Activated T-cell treated with anti-CD3 and anti-CD28 coated beads, Interleukin-2, amount 50 U/mL, for 72 hours (primary cell): ENCODE results near the gene TLR8. TPM values are rescaled to one million over a fixed set of nuclear protein-coding genes. Genes with fewer than 3 reads are reported as not detected.

Experiments
- ATAC-seq, 2 donors: fragments of 150-1000 bp; cut with Tn5 transposase; replicated peaks in 1 of 2; 2 replicates each; pipeline ENCODE4 v1.10.0; 2021; ENCODE audit warnings: moderate library complexity in 2 of 2, mild to moderate bottlenecking in 1 of 2
- DNase-seq, 2 donors: peaks; one replicate each; pipeline ENCODE4 v3.0.0; 2021 to 2022; ENCODE audit warnings: mixed read lengths in 1 of 2
- H3K27ac Mint-ChIP-seq: one replicate; pipeline ENCODE4 v1.8.0; 2022; ENCODE audit warnings: mild to moderate bottlenecking, moderate library complexity, mixed read lengths
- H3K27me3 Mint-ChIP-seq: one replicate; pipeline ENCODE4 v1.8.0; 2022; ENCODE audit warnings: low read depth, mixed read lengths
- H3K36me3 Mint-ChIP-seq, 2 donors: one replicate each; pipeline ENCODE4 v1.8.0; 2022; ENCODE audit warnings: mixed read lengths in 2 of 2, mild to moderate bottlenecking in 1 of 2; ENCODE audit not compliant: insufficient read depth in 2 of 2
- H3K4me1 Mint-ChIP-seq: one replicate; pipeline ENCODE4 v1.8.0; 2022; ENCODE audit warnings: low read depth, mixed read lengths
- H3K4me3 Mint-ChIP-seq, 2 donors: one replicate each; pipeline ENCODE4 v1.8.0; 2022; ENCODE audit warnings: mild to moderate bottlenecking in 2 of 2, mixed read lengths in 2 of 2, moderate library complexity in 2 of 2
- H3K9me3 Mint-ChIP-seq, 2 donors: one replicate each; pipeline ENCODE4 v1.8.0; 2022; ENCODE audit warnings: mixed read lengths in 2 of 2
- total RNA-seq, 2 donors: library from RNA; stranded (reverse); gene quantifications; one replicate each; pipeline ENCODE4 v1.2.3, GENCODE V29; 2022

The TLR8 gene
- total RNA-seq, 2 donors from 2014 or later: not detected

DNA sequence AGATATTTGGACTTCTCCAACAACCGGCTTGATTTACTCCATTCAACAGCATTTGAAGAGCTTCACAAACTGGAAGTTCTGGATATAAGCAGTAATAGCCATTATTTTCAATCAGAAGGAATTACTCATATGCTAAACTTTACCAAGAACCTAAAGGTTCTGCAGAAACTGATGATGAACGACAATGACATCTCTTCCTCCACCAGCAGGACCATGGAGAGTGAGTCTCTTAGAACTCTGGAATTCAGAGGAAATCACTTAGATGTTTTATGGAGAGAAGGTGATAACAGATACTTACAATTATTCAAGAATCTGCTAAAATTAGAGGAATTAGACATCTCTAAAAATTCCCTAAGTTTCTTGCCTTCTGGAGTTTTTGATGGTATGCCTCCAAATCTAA lies 19.3 kb upstream of the TLR8 start:
- no peaks in the 10 kb centered on the region for H3K36me3 Mint-ChIP-seq
- peaks cover 38% of the 10 kb centered on the region for H3K27me3 Mint-ChIP-seq

DNA sequence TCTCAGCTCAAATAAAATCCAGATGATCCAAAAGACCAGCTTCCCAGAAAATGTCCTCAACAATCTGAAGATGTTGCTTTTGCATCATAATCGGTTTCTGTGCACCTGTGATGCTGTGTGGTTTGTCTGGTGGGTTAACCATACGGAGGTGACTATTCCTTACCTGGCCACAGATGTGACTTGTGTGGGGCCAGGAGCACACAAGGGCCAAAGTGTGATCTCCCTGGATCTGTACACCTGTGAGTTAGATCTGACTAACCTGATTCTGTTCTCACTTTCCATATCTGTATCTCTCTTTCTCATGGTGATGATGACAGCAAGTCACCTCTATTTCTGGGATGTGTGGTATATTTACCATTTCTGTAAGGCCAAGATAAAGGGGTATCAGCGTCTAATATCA lies 18.7 kb upstream of the TLR8 start:
- no peak overlapping the region for H3K4me3 Mint-ChIP-seq
- no peaks in the 10 kb centered on the region for H3K36me3 Mint-ChIP-seq
- DNase-seq (no peak), ATAC-seq (peak; percentile 18 to 35)
- no peak overlapping the region for H3K27ac Mint-ChIP-seq
- H3K4me1 Mint-ChIP-seq: peaks cover 31% of the 10 kb centered on the region
- no peaks in the 10 kb centered on the region for H3K9me3 Mint-ChIP-seq
- peaks cover 36% of the 10 kb centered on the region for H3K27me3 Mint-ChIP-seq

More for the DNA sequence above, 19.3 kb upstream of the TLR8 start:
- H3K27ac Mint-ChIP-seq: no peak overlapping the region
- DNase-seq: no peak
- H3K9me3 Mint-ChIP-seq: no peaks in the 10 kb centered on the region
- ATAC-seq: no peak
- H3K4me1 Mint-ChIP-seq: peaks cover 25% of the 10 kb centered on the region
- H3K4me3 Mint-ChIP-seq: no peak overlapping the region

DNA sequence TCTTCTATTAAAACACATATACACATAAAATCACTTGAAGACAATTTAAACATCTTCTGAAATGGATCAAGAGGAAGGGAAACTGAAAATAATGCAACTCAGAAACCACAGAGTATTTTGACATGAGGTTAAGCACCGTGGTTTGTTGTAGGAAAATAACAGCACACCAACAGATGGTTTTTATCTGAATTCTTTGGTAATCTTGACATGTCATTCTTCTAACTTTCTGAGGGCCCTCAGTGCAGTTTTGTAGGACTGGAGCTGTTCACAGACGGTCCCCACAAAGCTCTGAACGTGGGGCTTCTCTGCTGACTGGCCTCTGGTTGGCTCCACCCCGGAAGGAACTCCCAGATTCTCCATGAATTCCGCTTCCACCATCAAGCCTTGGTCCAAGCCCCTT lies 16.0 kb upstream of the TLR8 start:
- DNase-seq (no peak), ATAC-seq (peak; percentile 67 to 68)
- Mint-ChIP-seq H3K4me3 (peak overlapping the region; percentile 22 to 52), H3K27ac (peak overlapping the region; percentile 29), H3K9me3 (no peaks in the 10 kb centered on the region), H3K4me1 (peaks cover 31% of the 10 kb centered on the region), H3K36me3 (no peaks in the 10 kb centered on the region), H3K27me3 (peaks cover 32% of the 10 kb centered on the region)

DNA sequence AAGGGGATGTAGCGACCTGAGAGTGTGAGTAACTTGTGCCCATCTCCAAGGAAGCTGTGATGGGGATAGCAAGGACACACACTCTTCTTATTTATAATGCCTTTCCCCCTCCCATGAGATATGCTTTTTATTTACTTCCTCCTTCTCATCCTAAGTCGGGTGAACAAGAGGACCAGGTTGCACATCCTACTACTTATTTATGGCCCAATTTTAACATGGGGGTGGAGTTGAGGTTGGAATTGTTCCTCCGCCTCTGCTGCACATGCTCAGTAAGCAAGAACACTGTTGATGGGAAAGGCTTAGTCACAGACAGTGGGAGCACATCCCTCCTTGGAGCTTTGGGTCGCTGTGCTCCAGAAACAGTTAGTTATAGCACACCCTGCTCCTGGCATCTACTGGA lies 15.2 kb upstream of the TLR8 start:
- Mint-ChIP-seq H3K36me3 (no peaks in the 10 kb centered on the region), H3K4me1 (peaks cover 31% of the 10 kb centered on the region), H3K4me3 (no peak overlapping the region), H3K27ac (no peak overlapping the region), H3K9me3 (no peaks in the 10 kb centered on the region), H3K27me3 (peaks cover 25% of the 10 kb centered on the region)
- DNase-seq (no peak), ATAC-seq (no peak)

DNA sequence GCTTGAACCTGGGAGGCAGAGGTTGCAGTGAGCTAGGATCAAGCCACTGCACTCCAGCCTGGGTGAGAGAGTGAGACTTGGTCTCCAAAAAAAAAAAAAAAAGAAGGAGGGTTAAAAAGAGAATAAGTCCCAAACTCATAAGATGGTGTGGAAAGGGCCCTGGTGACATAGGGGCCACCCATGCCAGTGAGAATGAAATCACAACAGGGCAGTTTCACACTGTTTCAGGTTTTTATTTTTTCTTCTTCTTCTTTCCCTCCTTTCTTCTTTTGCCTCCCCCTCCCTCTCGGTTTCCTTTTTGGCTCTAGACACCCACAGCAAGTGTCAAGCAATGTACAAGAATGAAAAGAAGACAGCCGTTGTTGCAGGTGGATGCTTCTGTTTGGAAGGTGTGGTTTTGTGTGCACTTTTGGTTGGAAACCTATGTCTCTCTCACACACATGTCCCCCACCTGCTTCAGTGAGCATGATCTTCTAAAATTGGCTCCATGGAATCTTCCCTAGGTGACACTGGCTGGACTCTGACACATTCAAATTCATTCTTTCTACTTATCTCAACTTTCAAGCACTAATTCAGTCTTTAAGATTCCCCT lies 14.4 kb upstream of the TLR8 start:
- Mint-ChIP-seq H3K36me3 (no peaks in the 10 kb centered on the region), H3K4me3 (peak overlapping the region in 1 of 2 donors; percentile 4), H3K27ac (no peak overlapping the region), H3K27me3 (peaks cover 22% of the 10 kb centered on the region), H3K9me3 (no peaks in the 10 kb centered on the region), H3K4me1 (peaks cover 31% of the 10 kb centered on the region)
- ATAC-seq (peak; percentile 15 to 22), DNase-seq (no peak)

DNA sequence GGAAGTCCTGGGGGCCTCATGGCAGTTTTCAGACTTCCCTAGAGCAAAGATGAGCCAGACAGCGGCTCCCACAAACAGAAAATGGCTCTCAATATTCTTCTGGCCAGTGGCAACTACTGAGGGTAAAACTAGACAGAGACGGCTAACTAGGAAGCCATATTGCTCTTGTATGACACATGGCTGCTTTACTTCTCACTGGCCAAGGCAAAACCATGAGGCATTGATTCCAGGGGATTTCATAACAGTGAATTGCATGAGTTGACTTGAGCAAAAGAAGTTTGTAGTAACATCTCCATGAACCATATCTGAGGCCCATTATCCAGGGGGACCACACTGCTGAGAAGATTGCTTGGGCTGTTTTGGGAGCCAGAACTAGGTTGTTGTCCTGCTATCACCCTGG lies 13.7 kb upstream of the TLR8 start:
- peaks cover 32% of the 10 kb centered on the region for H3K4me1 Mint-ChIP-seq
- DNase-seq (no peak), ATAC-seq (no peak)
- H3K4me3 Mint-ChIP-seq: no peak overlapping the region
- no peak overlapping the region for H3K27ac Mint-ChIP-seq
- H3K36me3 Mint-ChIP-seq: no peaks in the 10 kb centered on the region
- H3K9me3 Mint-ChIP-seq: no peaks in the 10 kb centered on the region
- peaks cover 22% of the 10 kb centered on the region for H3K27me3 Mint-ChIP-seq

DNA sequence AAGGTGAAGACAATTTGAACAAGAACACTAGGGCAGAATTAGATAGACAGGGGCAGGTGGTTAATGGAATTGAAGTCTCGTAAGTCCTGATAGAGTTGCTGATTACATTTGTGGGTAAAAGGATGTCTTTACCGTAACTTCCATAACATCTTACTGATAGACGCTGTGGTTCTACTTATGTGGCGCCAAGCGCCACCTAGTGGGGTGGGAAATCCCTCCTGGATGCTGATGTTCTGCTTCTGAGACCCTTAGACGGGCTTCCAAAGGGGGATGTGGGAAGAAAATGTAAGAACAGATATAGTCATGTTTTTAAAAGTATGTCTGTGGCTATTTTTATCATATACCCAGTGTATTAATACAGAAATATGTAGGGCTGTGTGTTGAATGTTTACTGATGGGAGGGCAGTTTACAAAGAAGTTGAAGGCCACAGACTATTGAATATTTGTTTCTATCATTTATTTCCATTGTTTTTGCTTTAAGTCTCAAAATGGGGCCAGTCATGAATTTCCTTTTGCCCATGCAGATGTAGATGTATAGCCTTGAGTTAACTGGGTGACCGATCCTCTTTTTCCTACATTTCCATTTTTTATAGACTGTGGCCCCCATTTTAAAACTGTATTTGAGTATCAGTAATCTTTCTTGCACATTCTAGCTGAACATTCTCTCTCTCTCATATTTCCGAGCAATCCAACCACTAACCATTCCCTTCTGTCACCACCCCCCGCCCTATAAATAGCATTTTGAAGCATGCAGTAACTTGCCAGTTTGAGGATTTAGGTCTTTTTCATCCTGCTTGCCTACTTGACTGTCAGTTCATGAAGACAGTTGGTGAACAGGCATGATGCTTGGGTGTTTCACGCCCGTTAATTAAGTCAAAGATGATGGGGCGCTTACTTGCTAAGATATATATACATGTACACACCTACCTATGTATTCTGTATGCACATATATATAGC lies 12.1 kb upstream of the TLR8 start:
- H3K27me3 Mint-ChIP-seq: peaks cover 30% of the 10 kb centered on the region
- no peak overlapping the region for H3K4me3 Mint-ChIP-seq
- no peaks in the 10 kb centered on the region for H3K36me3 Mint-ChIP-seq
- no peaks in the 10 kb centered on the region for H3K9me3 Mint-ChIP-seq
- peak; percentile 51 to 53 for ATAC-seq
- peak; percentile 48 for DNase-seq
- peaks cover 38% of the 10 kb centered on the region for H3K4me1 Mint-ChIP-seq
- no peak overlapping the region for H3K27ac Mint-ChIP-seq

DNA sequence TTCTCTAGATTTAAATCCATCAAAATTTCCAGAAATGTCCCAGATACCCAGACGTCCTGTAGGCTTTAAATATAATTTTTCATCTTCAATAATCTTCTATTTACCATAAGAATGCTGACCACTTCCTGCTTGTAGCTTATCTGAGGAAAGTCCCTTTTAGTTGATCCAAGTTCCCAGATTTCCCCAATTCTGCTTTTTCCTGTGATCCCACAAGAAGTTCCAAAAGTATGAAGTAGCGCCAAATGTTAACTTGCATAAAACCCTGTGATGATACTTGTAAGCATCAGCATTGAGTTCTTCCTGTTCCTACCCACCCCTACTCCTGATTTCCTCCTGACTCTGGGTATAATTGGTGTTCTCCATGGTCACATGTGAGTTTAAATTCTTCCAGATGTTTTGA lies 10.6 kb upstream of the TLR8 start:
- Mint-ChIP-seq H3K27ac (no peak overlapping the region), H3K9me3 (no peaks in the 10 kb centered on the region), H3K27me3 (peaks cover 43% of the 10 kb centered on the region), H3K4me3 (no peak overlapping the region), H3K36me3 (no peaks in the 10 kb centered on the region), H3K4me1 (peaks cover 26% of the 10 kb centered on the region)
- ATAC-seq (no peak), DNase-seq (no peak)

DNA sequence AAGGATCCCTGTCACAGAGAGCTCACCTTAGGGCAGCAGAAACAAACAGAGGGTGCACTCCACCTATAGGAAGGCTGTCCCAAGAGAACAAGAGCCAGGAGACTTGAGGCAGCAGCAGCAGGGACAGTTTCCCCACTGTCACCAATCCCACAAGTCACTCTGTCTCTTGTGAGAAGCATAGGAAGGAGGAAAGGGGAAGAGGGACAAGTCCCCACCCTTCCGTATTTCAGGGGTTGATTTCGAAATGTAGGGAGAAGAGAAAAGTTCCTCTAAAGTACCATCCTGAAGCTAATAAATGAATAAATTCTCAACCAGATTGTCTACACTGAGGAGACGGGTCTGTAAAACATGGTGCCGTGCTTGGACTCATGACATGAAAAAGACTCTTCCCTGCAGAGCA lies 9.5 kb upstream of the TLR8 start:
- H3K4me1 Mint-ChIP-seq: peaks cover 15% of the 10 kb centered on the region
- H3K36me3 Mint-ChIP-seq: no peaks in the 10 kb centered on the region
- no peaks in the 10 kb centered on the region for H3K9me3 Mint-ChIP-seq
- H3K27ac Mint-ChIP-seq: no peak overlapping the region
- H3K27me3 Mint-ChIP-seq: peaks cover 47% of the 10 kb centered on the region
- no peak for ATAC-seq
- DNase-seq: no peak
- no peak overlapping the region for H3K4me3 Mint-ChIP-seq

DNA sequence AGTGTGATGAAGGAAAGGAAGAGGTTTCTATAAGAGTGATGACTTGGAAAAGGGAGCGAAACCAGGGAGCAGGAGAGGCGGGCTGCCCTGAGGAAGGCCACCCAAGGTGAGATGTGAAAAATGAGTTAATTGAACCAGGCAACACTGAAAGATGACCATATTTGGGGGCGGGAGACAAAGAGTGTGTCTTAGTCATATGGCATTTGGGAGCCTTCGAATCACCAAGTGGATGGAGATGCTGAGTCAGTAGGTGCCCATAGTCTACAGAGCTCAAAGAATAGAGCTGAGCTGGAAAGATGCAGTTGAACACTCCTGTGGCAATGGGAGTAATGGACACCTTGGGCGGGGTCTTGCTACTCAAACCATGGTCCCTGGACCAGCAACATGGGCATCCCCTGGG lies 8.3 kb upstream of the TLR8 start:
- peaks cover 52% of the 10 kb centered on the region for H3K27me3 Mint-ChIP-seq
- peak; percentile 73 to 74 for ATAC-seq
- peaks cover 7% of the 10 kb centered on the region for H3K4me1 Mint-ChIP-seq
- H3K9me3 Mint-ChIP-seq: no peaks in the 10 kb centered on the region
- peak in 1 of 2 donors; percentile 20 for DNase-seq
- no peak overlapping the region for H3K4me3 Mint-ChIP-seq
- no peaks in the 10 kb centered on the region for H3K36me3 Mint-ChIP-seq
- H3K27ac Mint-ChIP-seq: no peak overlapping the region

DNA sequence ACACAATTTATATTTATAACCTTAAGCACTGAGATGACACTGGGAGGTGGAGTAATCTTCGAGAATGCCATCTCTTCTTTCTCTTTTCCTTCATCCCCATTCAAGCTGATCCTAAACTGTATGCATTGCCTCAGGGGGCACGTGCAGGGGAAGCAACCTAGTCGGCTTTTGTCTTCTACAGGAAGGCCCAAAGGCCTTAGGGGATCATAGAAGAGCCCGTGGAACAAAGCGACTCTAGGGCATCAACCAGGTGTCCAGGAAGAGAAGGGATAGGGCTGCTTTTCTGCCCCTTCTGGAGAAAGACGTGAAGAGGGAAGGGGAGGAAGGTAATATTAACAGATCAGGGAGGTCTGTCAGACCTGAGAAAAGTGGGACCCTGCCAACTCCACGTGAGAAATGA lies 6.9 kb upstream of the TLR8 start:
- Mint-ChIP-seq H3K9me3 (no peaks in the 10 kb centered on the region), H3K27me3 (peaks cover 49% of the 10 kb centered on the region), H3K4me3 (no peak overlapping the region), H3K36me3 (no peaks in the 10 kb centered on the region), H3K4me1 (peaks cover 7% of the 10 kb centered on the region), H3K27ac (no peak overlapping the region)
- no peak for DNase-seq
- no peak for ATAC-seq

DNA sequence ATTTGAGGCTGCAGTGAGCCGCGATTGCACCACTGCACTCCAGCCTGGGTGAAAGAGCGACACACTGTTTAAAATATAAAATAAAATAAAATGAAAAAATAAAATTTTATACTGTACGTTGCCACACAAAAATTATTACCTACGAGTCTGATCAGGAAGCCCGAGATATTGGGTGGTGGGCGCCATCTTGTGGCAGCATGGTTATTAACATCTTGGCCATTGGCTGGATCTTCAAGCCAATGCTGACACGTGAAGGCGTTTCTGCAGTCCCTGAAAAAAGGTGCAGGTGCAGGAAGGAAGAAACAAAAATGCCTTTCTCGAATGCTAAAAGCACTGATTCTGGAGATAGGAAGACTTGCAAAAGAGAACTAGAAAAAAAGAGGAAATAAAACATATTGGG lies 4.9 kb upstream of the TLR8 start:
- H3K27ac Mint-ChIP-seq: no peak overlapping the region
- no peaks in the 10 kb centered on the region for H3K36me3 Mint-ChIP-seq
- DNase-seq (peak; percentile 58 to 65), ATAC-seq (no peak)
- H3K4me1 Mint-ChIP-seq: peaks cover 7% of the 10 kb centered on the region
- no peaks in the 10 kb centered on the region for H3K9me3 Mint-ChIP-seq
- H3K4me3 Mint-ChIP-seq: no peak overlapping the region
- peaks cover 45% of the 10 kb centered on the region for H3K27me3 Mint-ChIP-seq

DNA sequence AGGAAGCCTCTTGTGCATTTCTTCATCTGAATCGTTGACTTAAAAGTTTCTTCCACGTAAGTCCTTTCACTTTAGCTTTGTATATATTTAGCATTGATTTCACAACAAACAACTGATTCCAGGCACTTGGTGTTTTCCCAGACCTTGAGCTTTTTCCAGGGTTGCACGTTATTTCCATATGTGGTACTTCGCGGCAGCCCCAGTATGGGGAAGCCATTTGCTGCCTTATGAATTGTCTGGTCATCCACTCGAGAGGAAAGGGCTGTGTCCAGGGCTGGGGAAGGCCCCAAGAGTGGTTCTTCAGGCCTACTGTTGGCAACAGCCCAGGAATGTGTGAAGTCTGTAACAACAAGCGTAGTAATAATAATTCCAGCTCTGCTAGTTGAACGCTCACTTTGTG lies 2.8 kb upstream of the TLR8 start:
- Mint-ChIP-seq H3K27ac (no peak overlapping the region), H3K4me3 (no peak overlapping the region), H3K4me1 (no peaks in the 10 kb centered on the region), H3K36me3 (no peaks in the 10 kb centered on the region), H3K9me3 (no peaks in the 10 kb centered on the region), H3K27me3 (peaks cover 30% of the 10 kb centered on the region)
- no peak for ATAC-seq
- no peak for DNase-seq
